K562 (cell line): ENCODE results near the gene TFRC. TPM values are rescaled to one million over a fixed set of nuclear protein-coding genes. Genes with fewer than 3 reads are reported as not detected.
A peak's percentile ranks its signal among the peaks of the same experiment; 100 is the strongest.

Source experiments
- CBX3 ChIP-seq, 2 experiments: IDR thresholded peaks; 1 replicate in 1 of 2; 2 replicates in 1 of 2; pipeline ENCODE4 v1.6.1; 2012; ENCODE audit warnings: inconsistent platforms in 2 of 2, low read length in 2 of 2, borderline replicate concordance in 1 of 2, control low read depth in 1 of 2
- CC2D1A ChIP-seq: fragments of 450-650 bp; IDR thresholded peaks from 2 replicates; pipeline ENCODE4 v1.6.1; 2017; ENCODE audit warnings: mild to moderate bottlenecking
- DPF2 ChIP-seq: fragments of 450-650 bp; IDR thresholded peaks from 2 replicates; pipeline ENCODE4 v1.6.1; 2016
- FOXO4 ChIP-seq: fragments of 450-650 bp; formaldehyde crosslinking; IDR thresholded peaks from 2 replicates; pipeline ENCODE4 v1.4.0; 2020; ENCODE audit warnings: mild to moderate bottlenecking, moderate library complexity
- FOXP4 ChIP-seq: sonication (generic); formaldehyde crosslinking; IDR thresholded peaks from 2 replicates; pipeline ENCODE4 v1.8.0; 2022; ENCODE audit warnings: mild to moderate bottlenecking, missing genetic modification reagents, borderline replicate concordance
- HDAC2 ChIP-seq: fragments of 450-650 bp; IDR thresholded peaks from 2 replicates; pipeline ENCODE4 v1.6.1; 2016; ENCODE audit warnings: mild to moderate bottlenecking
- HDAC3 ChIP-seq: fragments of 450-650 bp; IDR thresholded peaks from 2 replicates; pipeline ENCODE4 v1.6.1; 2018; ENCODE audit warnings: borderline replicate concordance, mild to moderate bottlenecking, moderate library complexity; ENCODE audit not compliant: partially characterized antibody
- JUNB ChIP-seq: fragments of 450-650 bp; formaldehyde crosslinking; conservative IDR thresholded peaks from 2 replicates; pipeline ENCODE4 v1.4.0; 2020; ENCODE audit warnings: mild to moderate bottlenecking
- MED1 ChIP-seq: sonication (generic); formaldehyde crosslinking; IDR thresholded peaks from 2 replicates; pipeline ENCODE4 v1.8.1; 2023; ENCODE audit warnings: missing genetic modification reagents, borderline replicate concordance
- RBM39 ChIP-seq: fragments of 200-400 bp; formaldehyde crosslinking; optimal IDR thresholded peaks from 2 replicates; pipeline ENCODE3; 2018; ENCODE audit warnings: low read depth, low read length
- RHOXF2B ChIP-seq: fragments of 250-450 bp; sonication (Bioruptor Pico); conservative IDR thresholded peaks from 2 replicates; pipeline ENCODE4 v1.5.1; 2021
- SMC3 ChIP-seq: conservative IDR thresholded peaks from 2 replicates; pipeline ENCODE4 v1.6.1; 2011; ENCODE audit warnings: low read depth, low read length, improper control_type of control experiment; ENCODE audit not compliant: insufficient read depth
- SREBF1 ChIP-seq: fragments of 150-350 bp; IDR thresholded peaks from 2 replicates; pipeline ENCODE4 v1.6.1; 2014; ENCODE audit warnings: antibody characterized with exemption, low read depth, low read length, borderline replicate concordance
- SRSF1 ChIP-seq: fragments of 200-400 bp; formaldehyde crosslinking; IDR thresholded peaks from 2 replicates; pipeline ENCODE4 v1.6.1; 2017; ENCODE audit warnings: mild to moderate bottlenecking, low read depth, low read length, moderate library complexity
- TEAD1 ChIP-seq, 2 experiments: fragments of 450-650 bp in 1 of 2; sonication (generic) in 1 of 2; formaldehyde crosslinking; IDR thresholded peaks; 2 replicates each; pipeline versions ENCODE4 v1.4.0 to v1.8.0; 2020 to 2022; ENCODE audit warnings: mild to moderate bottlenecking in 2 of 2, missing genetic modification reagents in 1 of 2
- ZBTB17 ChIP-seq: fragments of 450-650 bp; formaldehyde crosslinking; IDR thresholded peaks from 2 replicates; pipeline ENCODE4 v1.4.0; 2020; ENCODE audit warnings: mild to moderate bottlenecking
- ZNF512 ChIP-seq: IDR thresholded peaks from 2 replicates; pipeline ENCODE4 v1.6.1; 2016; ENCODE audit warnings: missing genetic modification characterization, missing compliant biosample characterization
- ZNF668 ChIP-seq: fragments of 250-450 bp; sonication (Bioruptor Pico); IDR thresholded peaks from 2 replicates; pipeline ENCODE4 v1.8.0; 2022; ENCODE audit warnings: mild to moderate bottlenecking, inconsistent platforms
- ZNF785 ChIP-seq: fragments of 250-450 bp; sonication (Bioruptor Pico); IDR thresholded peaks from 2 replicates; pipeline ENCODE4 v1.4.0; 2020; ENCODE audit warnings: mild to moderate bottlenecking
- polyA plus RNA-seq, 8 experiments: library from polyadenylated mRNA; depleted of rRNA in 4 of 8; stranded (reverse) in 5 of 8; unstranded in 3 of 8; fragments of >200 nt; fragmentation: Nextera tagmentation in 2 of 8; fragmentation: Illumina TruSeq in 1 of 8; extraction: Ambion mirVana in 2 of 8; extraction: Trizol in 1 of 8; gene quantifications; 2 replicates each; pipeline versions ENCODE4 v1.2.1 to v1.2.3, GENCODE V29; 2011 to 2014; ENCODE audit warnings: inconsistent platforms in 1 of 8, missing spikeins in 1 of 8
- total RNA-seq, 7 experiments: library from RNA; depleted of rRNA in 6 of 7; stranded (reverse); fragments of >200 nt in 6 of 7; fragmentation: Illumina TruSeq in 2 of 7; extraction: Trizol in 2 of 7; gene quantifications; 2 replicates each; pipeline versions ENCODE4 v1.2.1 to v1.2.3, GENCODE V29; 2011 to 2021; ENCODE audit warnings: low replicate concordance in 1 of 7
- TF ChIP-seq, protein P1 (sequence below): fragments of 250-450 bp; sonication (Bioruptor Pico); IDR thresholded peaks from 2 replicates; pipeline ENCODE4 v1.8.0; 2022; ENCODE audit warnings: moderate library complexity, mild to moderate bottlenecking, inconsistent platforms
- TF ChIP-seq, protein P2 (sequence below), 2 experiments: fragments of 450-650 bp; IDR thresholded peaks; 2 replicates each; pipeline ENCODE4 v1.6.1; 2016

The TFRC gene
- total and polyA plus RNA-seq, 9 of the 15 experiments (the other 6 are each of a cell fraction or from before 2014, with no cell fraction given), result 149 to 679 (median 332) TPM

DNA sequence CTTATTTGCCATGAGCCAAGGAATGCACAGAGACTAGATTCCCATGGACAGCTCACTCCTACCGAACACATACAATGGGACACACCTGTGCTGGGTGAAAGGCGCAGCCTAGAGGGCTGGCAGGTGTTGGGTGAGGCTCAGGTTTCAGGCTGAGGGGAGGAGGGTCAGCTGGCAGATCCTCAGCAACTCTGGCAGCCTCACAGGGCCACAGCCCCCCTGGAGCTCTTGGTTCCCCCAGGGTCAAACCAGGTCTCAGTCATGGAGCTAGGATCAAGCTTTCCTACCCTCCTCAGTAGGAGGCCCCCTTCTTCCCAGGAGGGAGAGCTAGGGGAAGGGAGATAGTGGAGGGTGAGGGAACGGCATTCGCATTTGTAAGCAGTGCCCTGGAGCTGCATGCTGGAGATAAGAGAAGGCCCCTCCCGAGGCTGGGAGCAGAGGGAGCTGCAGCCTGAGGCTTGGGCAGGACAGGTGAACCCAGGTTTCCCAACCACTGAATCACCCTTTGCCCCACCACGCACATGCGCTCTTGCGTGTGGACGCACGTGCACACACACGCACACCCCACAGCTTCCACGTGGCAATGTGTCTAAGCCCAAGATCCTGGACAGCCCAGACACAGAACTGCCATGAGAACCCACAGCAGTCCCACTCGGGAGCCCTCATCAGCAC is 26.3 kb upstream of the TFRC start (continued):
- TF ChIP-seq SMC3 (no peak), ZNF785 (no peak), CC2D1A (peak; percentile 85; the same call in 1 of the 2 replicates), MED1 (CRISPR knock-in tag) (no peak), JUNB (no peak), HDAC3 (peak; percentile 55), FOXP4 (CRISPR knock-in tag) (peak; percentile 89; the same call in 1 of the 2 replicates), DPF2 (peak; percentile 97), SRSF1 (no peak), CBX3 (IDR thresholded peaks at IDR 0.05; ENCODE audit: borderline replicate concordance in 1 of 2, low read length in 2 of 2) (no peak; a peak in 1 of 3 replicates), FOXO4 (CRISPR knock-in tag) (no peak), TEAD1 (CRISPR knock-in tag; IDR thresholded peaks at IDR 0.05) (0 out of 4 replicates have a peak, but pooled peaks have one; percentile 3 to 21), HDAC2 (peak; percentile 84), RHOXF2B (CRISPR knock-in tag) (no peak), ZNF668 (CRISPR knock-in tag) (peak; percentile 82; the same call in 1 of the 2 replicates), ZBTB17 (CRISPR knock-in tag) (peak; percentile 38; the same call in 1 of the 2 replicates), SREBF1 (no peak), RBM39 (peak; percentile 51), ZNF512 (tag) (no peak)
- TF ChIP-seq, protein P1, sequence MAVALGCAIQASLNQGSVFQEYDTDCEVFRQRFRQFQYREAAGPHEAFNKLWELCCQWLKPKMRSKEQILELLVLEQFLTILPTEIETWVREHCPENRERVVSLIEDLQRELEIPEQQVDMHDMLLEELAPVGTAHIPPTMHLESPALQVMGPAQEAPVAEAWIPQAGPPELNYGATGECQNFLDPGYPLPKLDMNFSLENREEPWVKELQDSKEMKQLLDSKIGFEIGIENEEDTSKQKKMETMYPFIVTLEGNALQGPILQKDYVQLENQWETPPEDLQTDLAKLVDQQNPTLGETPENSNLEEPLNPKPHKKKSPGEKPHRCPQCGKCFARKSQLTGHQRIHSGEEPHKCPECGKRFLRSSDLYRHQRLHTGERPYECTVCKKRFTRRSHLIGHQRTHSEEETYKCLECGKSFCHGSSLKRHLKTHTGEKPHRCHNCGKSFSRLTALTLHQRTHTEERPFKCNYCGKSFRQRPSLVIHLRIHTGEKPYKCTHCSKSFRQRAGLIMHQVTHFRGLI (CRISPR knock-in tag), result no peak
- TF ChIP-seq, protein P2, sequence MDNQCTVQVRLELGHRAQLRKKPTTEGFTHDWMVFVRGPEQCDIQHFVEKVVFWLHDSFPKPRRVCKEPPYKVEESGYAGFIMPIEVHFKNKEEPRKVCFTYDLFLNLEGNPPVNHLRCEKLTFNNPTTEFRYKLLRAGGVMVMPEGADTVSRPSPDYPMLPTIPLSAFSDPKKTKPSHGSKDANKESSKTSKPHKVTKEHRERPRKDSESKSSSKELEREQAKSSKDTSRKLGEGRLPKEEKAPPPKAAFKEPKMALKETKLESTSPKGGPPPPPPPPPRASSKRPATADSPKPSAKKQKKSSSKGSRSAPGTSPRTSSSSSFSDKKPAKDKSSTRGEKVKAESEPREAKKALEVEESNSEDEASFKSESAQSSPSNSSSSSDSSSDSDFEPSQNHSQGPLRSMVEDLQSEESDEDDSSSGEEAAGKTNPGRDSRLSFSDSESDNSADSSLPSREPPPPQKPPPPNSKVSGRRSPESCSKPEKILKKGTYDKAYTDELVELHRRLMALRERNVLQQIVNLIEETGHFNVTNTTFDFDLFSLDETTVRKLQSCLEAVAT (IDR thresholded peaks at IDR 0.05), result no peak
